Sigmoid colon (tissue), 4 donors: ENCODE data around the gene LRRC45.

Source experiments
- POLR2AphosphoS5 ChIP-seq, 4 donors: sonication (generic); formaldehyde crosslinking; IDR thresholded peaks; one replicate each; pipeline ENCODE4 v1.6.1; 2017; ENCODE audit warnings: antibody characterized with exemption in 4 of 4
- TF ChIP-seq, protein P1 (sequence below), 4 experiments: fragments of 450-650 bp in 3 of 4; fragments of 200-600 bp in 1 of 4; IDR thresholded peaks; one replicate each; pipeline ENCODE4 v1.5.1; 2016 to 2019; ENCODE audit warnings: antibody characterized with exemption in 4 of 4, mild to moderate bottlenecking in 3 of 4, moderate library complexity in 2 of 4

DNA sequence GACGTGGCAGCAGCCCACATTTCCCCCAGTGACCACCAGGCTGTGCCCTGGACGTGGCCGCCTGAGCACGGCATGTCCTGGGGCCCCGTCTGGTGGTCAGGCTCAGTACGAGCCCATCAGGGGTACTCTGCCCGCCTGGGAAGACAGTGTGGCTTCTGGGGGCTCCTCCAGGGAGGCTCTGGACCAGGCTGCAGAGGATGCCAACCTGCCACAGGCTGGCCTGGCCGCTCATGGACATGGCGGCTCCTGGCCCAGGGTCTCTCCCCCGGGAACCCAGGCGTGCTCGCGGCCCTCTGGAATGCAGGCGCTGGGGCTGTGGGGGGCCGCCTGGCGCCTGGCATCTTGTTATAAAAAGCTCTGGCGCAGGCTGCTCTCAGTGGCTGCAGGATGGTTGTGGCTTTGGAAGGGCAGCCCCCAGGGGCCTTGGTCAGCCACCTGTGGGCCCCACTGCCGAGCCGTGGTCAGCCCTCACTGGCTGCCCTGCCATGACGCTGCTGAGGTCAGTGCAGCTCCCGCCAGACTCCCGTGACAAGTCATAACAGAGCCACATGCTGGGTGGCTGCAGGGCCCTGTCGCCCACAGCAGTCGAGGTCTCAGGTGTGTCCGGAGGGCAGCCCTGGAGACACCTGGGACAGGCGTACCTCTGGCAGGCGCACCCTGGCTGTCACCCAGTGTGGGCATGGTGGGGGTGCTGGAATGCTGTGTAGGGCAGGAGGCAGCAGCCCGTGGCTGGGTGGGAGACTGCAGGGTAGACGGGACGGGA is 15.4 kb upstream of the LRRC45 start:
- no peak for TF ChIP-seq POLR2AphosphoS5 (IDR thresholded peaks at IDR 0.05)
- TF ChIP-seq, protein P1, sequence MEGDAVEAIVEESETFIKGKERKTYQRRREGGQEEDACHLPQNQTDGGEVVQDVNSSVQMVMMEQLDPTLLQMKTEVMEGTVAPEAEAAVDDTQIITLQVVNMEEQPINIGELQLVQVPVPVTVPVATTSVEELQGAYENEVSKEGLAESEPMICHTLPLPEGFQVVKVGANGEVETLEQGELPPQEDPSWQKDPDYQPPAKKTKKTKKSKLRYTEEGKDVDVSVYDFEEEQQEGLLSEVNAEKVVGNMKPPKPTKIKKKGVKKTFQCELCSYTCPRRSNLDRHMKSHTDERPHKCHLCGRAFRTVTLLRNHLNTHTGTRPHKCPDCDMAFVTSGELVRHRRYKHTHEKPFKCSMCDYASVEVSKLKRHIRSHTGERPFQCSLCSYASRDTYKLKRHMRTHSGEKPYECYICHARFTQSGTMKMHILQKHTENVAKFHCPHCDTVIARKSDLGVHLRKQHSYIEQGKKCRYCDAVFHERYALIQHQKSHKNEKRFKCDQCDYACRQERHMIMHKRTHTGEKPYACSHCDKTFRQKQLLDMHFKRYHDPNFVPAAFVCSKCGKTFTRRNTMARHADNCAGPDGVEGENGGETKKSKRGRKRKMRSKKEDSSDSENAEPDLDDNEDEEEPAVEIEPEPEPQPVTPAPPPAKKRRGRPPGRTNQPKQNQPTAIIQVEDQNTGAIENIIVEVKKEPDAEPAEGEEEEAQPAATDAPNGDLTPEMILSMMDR (IDR thresholded peaks at IDR 0.05) = no peak
